Breast epithelium (tissue), 3 donors: Measurements from ENCODE around the gene TRMT2A.

Source experiments
- CTCF ChIP-seq, 3 donors: fragments of 450-650 bp; IDR thresholded peaks; one replicate each; pipeline ENCODE4 v1.5.1; 2016 to 2017; ENCODE audit warnings: antibody characterized with exemption in 3 of 3, mild to moderate bottlenecking in 3 of 3, moderate library complexity in 3 of 3
- POLR2A ChIP-seq: fragments of 450-650 bp; IDR thresholded peaks from one replicate; pipeline ENCODE4 v1.6.1; 2016; ENCODE audit warnings: antibody characterized with exemption, mild to moderate bottlenecking, moderate library complexity
- POLR2AphosphoS5 ChIP-seq, 3 donors: sonication (generic); formaldehyde crosslinking; IDR thresholded peaks; one replicate each; pipeline ENCODE4 v1.6.1; 2017; ENCODE audit warnings: antibody characterized with exemption in 3 of 3

DNA sequence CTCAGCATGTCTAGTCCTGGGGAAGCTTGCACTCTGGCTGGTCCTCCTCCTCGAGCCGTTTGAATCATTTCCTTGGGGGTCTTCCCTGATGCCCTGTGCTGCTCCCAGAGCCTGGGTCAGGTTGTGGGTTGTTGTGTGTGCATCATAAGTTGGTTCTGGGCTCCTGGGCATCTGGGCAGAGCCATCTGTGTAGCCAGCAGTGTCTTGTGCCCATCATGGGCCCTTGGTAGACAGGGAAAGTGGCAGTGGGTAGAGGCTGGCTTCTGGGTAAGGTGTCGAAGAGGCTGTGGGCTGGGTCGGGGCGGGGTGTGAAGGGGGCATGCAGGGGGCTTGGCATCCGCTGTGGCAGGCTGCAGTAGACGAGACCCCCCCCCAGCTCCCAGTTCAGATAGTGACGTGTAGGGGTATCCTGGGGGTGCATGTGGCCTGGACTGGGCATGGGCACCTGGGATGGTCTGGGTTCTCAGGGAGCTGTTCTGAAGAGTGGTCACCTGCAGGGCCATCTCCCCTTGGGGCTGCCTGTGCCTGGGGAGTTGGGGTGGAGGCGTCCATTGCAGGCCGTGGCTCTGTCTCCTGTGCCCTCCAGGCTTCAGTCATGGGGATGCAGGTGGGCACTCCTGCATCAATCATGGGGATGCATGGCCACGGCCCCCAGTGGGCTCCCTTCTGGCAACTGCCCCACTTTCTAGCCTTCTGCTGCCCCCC is 7.2 kb upstream of the TRMT2A start:
- TF ChIP-seq CTCF (IDR thresholded peaks at IDR 0.05) (no peak), POLR2AphosphoS5 (IDR thresholded peaks at IDR 0.05) (no peak), POLR2A (no peak)
